ENCODE data around the gene HSP90AA1.
"Not testable (repeated sequence)": the region's sequence is repeated elsewhere in the genome, so short reads cannot be mapped to it uniquely, and the experiment has no call there.

The HSP90AA1 gene

GRCh38 chr14:102116361-102117180, 29.7 kb upstream of the HSP90AA1 start:
- H3K27me3 ChIP-seq (ENCODE audit: control insufficient read depth, insufficient read depth, low read length) = no peaks in the 10 kb centered on the region
- H3K4me1 ChIP-seq = no peaks in the 10 kb centered on the region
- H2AFZ ChIP-seq = no peak overlapping the region
- TF ChIP-seq CTCF (IDR thresholded peaks at IDR 0.05) = no peak
- H3K9me3 ChIP-seq (ENCODE audit: control insufficient read depth, low read length) = no peaks in the 10 kb centered on the region
- H3K4me2 ChIP-seq (ENCODE audit: low read length) = no peak overlapping the region
- H3K9ac ChIP-seq = no peak overlapping the region
- no peaks in the 10 kb centered on the region for H3K79me2 ChIP-seq
- no peak overlapping the region for H3K4me3 ChIP-seq (ENCODE audit: low read depth, low read length)
- no peak overlapping the region for H3K27ac ChIP-seq
- no peaks in the 10 kb centered on the region for H3K36me3 ChIP-seq (ENCODE audit: control insufficient read depth, insufficient read depth, low read length)

- Histone ChIP-seq H3K4me1 (no peaks in the 10 kb centered on the region), H3K27me3 (ENCODE audit: control insufficient read depth, insufficient read depth, low read length) (no peaks in the 10 kb centered on the region), H3K4me3 (ENCODE audit: low read depth, low read length) (no peak overlapping the region), H3K9me3 (ENCODE audit: control insufficient read depth, low read length) (no peaks in the 10 kb centered on the region), H3K27ac (no peak overlapping the region), H3K79me2 (no peaks in the 10 kb centered on the region), H3K36me3 (ENCODE audit: control insufficient read depth, insufficient read depth, low read length) (no peaks in the 10 kb centered on the region), H3K4me2 (ENCODE audit: low read length) (no peak overlapping the region), H2AFZ (no peak overlapping the region), H3K9ac (no peak overlapping the region)
- TF ChIP-seq CTCF (IDR thresholded peaks at IDR 0.05) = no peak
Measured at GRCh38 chr14:102111101-102111500, 24.3 kb upstream of the HSP90AA1 start.

- not testable (repeated sequence) for H3K9ac ChIP-seq; H3K27ac ChIP-seq; H3K4me2 ChIP-seq (ENCODE audit: low read length); H3K9me3 ChIP-seq (ENCODE audit: control insufficient read depth, low read length); H3K4me3 ChIP-seq (ENCODE audit: low read depth, low read length); H3K27me3 ChIP-seq (ENCODE audit: control insufficient read depth, insufficient read depth, low read length); H3K4me1 ChIP-seq; H3K36me3 ChIP-seq (ENCODE audit: control insufficient read depth, insufficient read depth, low read length); H3K79me2 ChIP-seq; H2AFZ ChIP-seq
Measured at GRCh38 chr14:102109332-102109731, 22.5 kb upstream of the HSP90AA1 start.

- H3K9ac ChIP-seq = no peak overlapping the region
Measured at GRCh38 chr14:102105369-102105768, 18.5 kb upstream of the HSP90AA1 start.

More at GRCh38 chr14:102105369-102105768, 18.5 kb upstream of the HSP90AA1 start:
- Histone ChIP-seq H3K79me2 (no peaks in the 10 kb centered on the region), H3K4me3 (ENCODE audit: low read depth, low read length) (no peak overlapping the region), H3K4me1 (no peaks in the 10 kb centered on the region), H3K27me3 (ENCODE audit: control insufficient read depth, insufficient read depth, low read length) (no peaks in the 10 kb centered on the region), H3K27ac (no peak overlapping the region), H3K9me3 (ENCODE audit: control insufficient read depth, low read length) (no peaks in the 10 kb centered on the region), H2AFZ (no peak overlapping the region), H3K36me3 (ENCODE audit: control insufficient read depth, insufficient read depth, low read length) (no peaks in the 10 kb centered on the region), H3K4me2 (ENCODE audit: low read length) (no peak overlapping the region)
- no peak for TF ChIP-seq CTCF (IDR thresholded peaks at IDR 0.05)
